HG02623 (cell line): ENCODE data around the gene ARID3B.
A peak's percentile ranks its signal among the peaks of the same experiment; 100 is the strongest.
"Not testable (repeated sequence)": the region's sequence is repeated elsewhere in the genome, so short reads cannot be mapped to it uniquely, and the experiment has no call there.

ENCODE experiments used
- ATAC-seq: cut with Tn5 transposase; IDR thresholded peaks from one replicate; pipeline ENCODE4 v1.9.1; 2021; ENCODE audit warnings: moderate library complexity; ENCODE audit not compliant: unreplicated experiment

Gene ARID3B

DNA sequence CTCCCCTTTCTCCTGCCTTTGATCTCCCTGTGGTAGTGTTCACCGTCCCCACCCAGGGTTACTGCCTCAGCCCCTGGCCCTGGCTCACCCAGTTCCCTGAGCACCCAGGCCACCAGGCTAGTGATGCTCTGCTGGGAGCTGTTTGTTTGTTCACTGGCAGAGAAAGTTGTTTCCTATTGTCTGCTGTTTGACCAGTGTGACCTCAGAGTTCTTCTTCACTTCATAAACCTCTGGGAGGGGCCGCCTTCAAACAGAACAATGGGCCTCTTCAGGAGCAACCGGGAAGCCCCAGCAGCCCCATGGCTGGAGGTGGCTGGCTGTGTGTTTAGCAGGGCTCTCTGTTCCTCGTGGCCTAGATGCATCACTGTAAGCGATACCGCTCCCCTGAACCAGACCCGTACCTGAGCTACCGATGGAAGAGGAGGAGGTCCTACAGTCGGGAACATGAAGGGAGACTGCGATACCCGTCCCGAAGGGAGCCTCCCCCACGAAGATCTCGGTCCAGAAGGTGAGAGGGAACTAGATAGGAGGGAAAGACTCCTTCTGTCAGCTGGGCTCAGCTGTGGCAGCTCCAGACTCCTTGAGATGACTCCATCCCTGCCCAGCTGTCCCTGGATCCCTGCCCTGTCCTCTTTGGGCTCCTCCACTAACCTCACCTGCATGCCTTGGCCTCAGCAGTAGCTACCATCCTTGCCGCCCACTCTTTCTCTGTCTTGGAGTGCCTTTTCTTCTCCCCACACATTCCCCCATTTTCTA, 78.0 kb downstream of the ARID3B start:
- ATAC-seq, result no peak

DNA sequence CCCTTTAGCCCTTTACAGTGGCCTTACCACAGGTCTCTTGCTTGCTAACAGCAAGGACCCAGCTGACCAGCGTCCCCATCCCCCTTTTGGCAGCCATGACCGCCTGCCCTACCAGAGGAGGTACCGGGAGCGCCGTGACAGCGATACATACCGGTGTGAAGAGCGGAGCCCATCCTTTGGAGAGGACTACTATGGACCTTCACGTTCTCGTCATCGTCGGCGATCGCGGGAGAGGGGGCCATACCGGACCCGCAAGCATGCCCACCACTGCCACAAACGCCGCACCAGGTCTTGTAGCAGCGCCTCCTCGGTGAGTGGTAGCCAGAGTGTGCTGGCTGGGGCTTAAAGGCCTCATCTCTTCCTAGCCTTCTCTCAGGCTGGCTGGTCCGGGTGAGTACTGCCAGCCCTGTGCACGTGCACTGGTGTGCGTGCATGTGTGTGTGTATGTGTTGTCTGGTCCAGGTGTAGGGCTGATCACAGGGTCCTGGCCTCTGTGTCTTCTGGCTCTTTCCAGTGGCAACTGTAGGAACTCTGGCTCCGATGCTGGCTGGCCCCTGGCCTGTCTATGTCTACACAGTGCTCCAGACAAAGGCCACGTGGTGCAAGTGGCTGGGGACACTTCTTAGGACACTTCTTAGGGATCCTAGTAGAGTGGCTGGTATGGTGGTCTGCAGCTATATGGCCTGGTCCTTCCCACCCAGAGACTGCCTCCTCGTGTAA, 79.1 kb downstream of the ARID3B start:
- ATAC-seq, result no peak

DNA sequence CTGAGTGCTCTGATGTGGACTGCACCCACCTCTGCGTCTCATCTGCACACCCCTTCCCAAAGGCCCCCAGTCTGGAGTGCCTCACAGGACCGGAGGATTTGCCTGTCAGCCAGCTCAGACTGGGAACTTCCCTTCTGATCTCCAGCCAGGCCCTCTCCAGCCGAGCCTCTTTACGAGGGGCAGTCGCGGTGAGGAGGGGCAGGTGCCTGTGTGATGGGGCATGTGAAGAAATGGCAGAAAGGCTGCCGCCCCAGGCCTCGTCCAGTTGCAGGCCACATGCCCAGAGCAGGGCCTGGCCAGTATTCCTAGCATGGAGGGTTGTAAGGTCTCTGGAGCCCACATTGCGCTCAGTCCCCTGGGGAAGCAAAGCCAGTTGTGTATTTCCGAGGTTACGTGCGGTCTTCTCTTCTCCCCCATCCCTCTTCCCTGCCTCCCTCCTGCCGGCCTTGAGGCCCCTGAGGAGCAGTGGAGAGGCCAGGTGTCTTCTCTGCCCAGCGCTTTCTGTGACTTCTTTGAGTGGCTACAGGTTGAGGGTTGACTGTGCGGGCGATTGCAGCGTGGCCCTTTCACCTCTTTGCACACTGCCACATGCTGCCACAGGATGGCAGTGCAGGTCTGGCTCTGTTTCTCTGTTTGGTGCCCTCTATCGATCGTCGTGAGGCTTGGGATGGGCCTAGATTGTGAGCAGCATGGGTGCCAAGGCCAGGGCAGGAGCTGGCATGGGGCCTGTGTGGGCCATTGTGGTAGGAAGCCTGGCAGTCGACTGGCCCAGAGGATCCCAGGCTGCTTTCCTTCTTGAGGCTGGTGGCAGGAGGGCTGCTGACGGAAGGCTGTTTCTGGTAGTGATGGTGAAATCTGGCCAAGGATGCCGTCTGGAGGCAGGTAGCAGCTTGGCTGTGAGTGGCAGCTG, 79.9 kb downstream of the ARID3B start:
- ATAC-seq, result no peak

DNA sequence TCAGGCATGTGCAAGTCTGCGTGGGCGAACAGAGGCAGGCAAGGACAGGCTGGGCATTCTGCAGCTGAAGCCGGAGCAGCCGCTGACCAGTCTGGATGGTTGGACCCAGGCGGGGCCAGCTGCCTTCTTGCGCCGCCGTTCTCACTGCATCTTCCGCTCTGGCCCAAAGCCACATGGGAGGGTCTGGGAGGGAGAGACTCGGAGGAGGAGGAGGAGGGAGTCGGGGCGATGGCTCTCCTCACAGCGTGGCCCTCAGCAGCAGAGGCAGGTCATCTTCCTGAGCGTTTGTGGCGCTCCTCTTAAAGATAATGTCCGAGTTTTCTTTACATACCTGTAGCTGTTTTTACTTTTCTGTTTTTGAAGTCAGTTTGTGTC, 80.5 kb downstream of the ARID3B start:
- no peak for ATAC-seq

DNA sequence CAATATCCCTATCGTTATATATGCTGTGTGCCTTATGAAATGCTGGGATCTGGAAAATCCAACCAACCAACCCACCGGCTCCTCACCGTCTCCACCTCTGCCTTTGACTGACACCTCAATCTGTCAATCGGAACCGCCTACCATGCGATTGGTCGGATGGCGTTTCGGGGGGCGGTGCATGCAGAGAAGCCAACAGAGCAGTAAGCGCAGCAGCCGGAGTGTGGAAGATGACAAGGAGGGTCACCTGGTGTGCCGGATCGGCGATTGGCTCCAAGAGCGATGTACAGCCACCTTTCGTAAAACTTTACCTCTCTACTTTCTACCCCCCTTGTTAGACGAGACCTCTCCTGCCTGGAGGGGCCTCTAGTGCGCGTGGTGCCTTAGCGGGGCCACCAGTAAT, 80.9 kb downstream of the ARID3B start:
- no peak for ATAC-seq

DNA sequence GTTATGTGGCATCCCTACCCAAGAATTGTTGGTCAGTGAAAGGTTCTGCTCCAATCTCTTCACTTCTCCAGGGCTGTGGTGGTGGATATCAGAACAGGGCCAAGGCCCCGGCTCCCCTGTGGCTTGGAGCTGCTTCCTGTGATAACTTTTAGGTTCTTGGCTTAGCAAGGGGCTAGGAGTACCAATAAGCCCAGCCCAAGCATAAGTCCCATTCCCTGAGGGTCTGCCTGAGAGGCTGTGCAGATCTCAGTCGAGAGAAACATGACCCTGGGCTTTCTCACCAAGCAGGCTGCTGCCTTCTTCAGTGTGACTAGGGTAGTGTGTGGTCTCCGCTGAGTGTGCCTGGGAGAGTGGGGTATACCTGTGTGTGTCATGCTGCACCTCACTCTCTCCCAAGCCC, 81.7 kb downstream of the ARID3B start:
- no peak for ATAC-seq

DNA sequence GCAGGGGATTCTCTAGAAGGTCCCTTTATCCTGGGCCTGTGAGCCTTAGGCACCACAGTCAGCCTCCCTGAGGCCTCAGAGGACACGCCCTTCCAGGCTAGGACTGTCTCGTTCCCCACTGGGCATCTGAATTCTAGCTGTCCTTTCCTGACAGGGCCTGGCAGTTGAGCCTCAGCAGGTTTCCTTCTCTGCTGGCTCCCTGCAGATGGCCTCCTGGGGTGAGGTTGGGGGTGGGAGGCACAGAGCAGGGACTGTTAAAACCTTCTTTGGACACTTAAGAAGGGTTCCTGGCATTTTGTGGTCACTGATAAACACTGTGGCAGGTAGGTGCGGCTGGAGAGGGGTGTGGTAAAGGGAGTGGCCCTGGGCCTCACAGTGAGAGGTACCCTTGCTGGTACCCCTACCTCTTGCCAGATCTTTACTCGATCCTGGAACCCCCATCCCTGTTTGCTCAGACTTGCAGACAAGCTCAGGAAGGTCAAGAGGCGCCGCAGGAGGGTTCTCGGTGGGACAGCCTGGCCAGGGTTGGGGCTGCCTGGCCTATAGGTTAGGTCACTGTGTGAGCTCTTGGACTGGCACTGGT, 83.1 kb downstream of the ARID3B start:
- no peak for ATAC-seq

DNA sequence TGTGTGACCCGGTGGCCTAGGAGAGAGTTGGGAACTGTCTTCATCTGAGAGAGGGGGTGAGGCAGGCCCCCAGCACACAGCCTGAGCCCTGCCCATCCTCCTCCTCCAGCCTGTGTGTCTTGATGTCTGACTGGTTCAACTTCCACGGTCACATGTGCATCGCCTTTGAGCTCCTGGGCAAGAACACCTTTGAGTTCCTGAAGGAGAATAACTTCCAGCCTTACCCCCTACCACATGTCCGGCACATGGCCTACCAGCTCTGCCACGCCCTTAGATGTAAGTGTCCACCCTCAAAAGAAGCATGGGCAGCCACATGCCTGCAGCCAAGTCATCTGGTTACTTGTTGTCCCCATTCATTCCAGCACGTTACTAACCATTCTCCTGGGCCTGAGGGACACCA, 84.7 kb downstream of the ARID3B start:
- no peak for ATAC-seq

DNA sequence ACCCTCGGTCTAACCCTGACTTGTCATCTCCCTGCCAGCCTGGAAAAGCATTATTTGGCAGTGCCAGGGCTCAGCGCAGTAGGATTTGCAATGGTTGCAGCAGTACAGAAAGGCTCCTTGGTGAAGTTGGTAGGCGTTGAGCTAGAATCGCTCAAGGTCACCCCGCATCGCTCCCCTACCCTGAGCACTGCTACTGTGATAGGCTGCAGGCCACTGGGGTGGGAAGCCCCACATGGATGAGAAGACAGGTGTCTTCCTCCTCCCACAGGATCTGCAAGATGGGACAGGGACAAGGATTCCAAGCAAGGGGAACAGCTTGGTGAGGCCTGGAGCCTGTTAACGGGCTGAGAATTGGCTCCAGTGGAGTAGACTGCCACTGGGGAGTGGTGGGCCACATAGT, 85.3 kb downstream of the ARID3B start:
- ATAC-seq, result no peak

DNA sequence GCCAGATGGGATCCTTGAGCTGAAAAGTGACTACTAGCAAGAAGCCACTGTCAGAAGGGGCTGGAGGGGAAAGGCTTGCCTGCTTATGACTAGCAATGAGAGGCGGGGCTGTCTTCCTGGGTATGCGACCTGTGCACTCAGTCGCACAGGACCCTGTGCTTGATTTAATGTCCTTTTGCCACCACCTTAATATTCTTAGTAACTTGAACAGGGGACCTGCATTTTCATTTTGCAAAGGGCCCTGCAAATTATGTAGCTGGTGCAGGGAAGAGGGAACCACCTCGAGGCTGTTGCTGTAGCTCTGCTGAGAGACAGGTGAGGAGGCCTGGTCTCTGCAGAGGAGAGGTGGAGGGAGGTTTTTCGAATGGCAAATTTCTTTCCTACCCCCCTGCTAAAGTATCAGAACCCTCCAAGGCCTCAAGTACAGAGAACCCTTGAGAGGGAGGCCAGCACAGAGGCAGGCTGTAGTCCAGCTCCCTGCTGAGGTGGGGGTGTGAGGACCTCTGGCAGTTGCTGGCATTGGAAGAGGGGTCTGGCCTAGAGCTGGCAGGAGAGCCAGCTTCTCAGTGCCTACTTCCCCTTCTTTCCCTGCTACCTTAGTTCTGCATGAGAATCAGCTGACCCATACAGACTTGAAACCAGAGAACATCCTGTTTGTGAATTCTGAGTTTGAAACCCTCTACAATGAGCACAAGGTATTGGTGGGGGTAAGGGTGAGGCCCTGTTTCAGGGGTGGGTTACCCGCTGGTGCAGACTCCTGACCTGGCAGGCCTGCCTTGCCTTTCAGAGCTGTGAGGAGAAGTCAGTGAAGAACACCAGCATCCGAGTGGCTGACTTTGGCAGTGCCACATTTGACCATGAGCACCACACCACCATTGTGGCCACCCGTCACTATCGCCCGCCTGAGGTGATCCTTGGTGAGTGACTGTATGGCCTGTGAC, 86.0 kb downstream of the ARID3B start:
- ATAC-seq, result peak; percentile 47

DNA sequence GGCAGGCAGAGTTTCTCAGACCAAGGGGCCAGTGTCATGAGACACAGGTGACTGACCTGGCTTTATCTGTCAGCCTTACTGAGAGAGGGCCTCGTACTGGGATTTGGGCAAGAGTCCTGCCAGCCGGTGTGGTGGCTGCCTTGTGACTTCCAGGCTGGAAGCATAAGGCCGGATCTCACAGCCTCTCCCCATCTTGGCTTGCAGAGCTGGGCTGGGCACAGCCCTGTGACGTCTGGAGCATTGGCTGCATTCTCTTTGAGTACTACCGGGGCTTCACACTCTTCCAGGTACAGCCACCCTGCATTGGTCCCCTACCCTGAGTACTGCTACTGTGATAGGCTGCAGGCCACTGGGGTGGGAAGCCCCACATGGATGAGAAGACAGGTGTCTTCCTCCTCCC, 86.7 kb downstream of the ARID3B start:
- no peak for ATAC-seq

DNA sequence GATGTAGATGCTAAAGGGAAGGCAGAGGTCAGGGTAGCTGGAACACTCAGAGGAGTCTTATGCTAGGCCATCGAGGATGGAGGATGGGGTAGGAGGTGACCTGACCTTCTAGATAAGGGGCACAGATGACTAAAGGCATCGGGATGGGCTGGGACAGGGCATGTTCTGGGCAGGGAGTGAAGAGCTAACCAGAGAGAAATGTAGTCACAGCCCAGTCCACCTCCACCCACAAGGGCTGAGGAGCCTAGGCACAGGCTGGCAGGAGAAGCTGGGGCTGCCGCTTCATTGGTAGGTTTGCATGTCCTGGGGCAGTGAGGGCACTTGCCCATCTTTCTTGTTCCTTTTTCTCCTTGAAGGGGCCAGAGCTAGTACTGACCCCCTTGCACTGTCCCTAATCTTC, 87.2 kb downstream of the ARID3B start:
- ATAC-seq, result no peak

DNA sequence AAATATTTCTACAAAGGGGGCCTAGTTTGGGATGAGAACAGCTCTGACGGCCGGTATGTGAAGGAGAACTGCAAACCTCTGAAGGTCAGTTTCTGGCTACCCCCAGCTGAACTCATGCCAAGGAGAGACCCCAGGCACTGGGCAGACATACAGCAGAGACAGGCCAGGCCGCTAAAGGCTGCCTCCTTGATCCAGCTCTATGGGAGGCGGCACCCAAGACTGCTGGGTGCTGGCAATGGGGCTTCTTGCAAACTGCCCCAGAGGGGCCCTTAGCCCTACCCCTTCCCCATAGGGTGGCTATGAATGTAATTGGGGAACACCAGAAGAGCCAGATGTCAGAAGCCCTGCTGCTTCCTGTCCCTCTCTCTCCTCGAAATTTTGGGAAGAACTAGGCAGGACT, 87.9 kb downstream of the ARID3B start:
- no peak for ATAC-seq

DNA sequence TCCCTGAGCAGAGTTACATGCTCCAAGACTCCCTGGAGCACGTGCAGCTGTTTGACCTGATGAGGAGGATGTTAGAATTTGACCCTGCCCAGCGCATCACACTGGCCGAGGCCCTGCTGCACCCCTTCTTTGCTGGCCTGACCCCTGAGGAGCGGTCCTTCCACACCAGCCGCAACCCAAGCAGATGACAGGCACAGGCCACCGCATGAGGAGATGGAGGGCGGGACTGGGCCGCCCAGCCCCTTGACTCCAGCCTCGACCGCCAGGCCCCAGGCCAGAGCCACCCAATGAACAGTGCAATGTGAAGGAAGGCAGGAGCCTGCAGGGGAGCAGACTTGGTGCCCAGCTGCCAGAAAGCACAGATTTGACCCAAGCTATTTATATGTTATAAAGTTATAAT, 88.7 kb downstream of the ARID3B start:
- not testable (repeated sequence) for ATAC-seq

DNA sequence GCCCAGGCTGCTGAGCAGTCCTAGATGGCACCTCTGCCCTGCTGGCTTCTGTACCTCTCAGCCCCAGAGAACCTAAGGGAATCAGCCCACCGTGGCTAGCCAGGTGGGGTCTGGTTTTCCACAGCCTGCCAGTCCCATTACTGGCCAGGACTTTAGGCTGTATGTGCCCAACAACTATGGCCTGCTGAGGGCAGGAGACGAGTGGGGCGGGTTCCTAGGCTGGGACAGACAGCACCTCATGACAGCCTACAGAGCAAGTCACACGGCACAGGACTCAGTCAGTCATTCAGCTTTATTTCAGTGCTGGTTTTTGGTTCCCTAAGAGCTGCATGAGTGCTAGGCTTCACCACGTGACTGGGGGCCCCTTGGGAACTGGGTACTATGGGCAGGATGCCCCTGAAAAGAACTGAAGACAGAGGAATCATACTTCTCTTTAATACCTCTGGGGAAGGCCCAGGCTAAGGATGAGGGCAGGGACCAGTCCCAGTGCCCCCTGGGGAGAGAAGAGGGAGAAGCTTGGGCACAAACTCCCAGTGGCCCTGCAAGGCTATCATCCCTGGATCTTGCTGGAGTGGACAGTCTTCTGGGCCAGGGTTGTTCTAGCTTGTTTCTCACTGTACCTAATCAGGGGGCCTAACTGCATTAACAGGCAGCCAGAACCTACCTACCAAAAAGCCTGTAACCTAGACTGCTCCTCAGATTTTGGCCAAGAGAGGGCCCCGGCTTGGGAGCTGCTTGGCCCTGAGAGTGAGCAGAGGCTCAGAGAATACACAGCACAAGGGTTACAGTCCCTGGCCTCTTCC, 89.5 kb downstream of the ARID3B start:
- no peak for ATAC-seq

DNA sequence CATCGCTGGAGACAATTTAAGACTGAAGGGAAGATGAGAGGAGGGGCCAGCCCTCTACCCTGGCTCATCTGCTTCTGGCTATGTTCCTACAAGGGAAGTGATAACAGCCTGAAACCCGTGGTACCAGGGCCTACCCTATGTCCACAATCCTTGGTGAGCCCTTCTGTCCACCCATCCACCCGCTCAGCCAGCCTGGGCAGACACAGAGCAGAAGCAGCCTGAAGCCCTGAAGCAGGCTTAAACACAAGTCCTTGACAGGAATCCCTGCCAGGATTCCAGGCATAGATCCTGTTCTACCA, 90.0 kb downstream of the ARID3B start:
- no peak for ATAC-seq

DNA sequence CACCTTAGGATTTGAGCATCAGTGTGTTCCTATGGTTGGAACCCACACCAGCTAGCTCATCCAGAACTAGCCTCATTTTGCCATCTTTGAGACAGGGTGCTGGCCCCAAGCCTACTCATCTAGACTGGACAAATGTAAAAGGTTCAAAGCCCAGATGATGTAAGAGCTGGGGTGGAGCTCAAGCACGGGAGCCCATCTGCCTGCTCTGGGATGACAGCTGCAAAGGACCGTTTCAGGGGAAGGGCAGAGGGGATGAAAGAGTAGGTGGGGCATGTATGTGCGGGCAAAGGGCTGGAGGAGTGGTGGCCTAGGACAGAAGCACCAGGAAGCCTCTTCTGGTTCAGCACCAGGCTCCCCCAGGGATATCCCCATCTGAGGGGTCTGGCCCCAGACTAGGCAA, 90.4 kb downstream of the ARID3B start:
- ATAC-seq, result no peak

DNA sequence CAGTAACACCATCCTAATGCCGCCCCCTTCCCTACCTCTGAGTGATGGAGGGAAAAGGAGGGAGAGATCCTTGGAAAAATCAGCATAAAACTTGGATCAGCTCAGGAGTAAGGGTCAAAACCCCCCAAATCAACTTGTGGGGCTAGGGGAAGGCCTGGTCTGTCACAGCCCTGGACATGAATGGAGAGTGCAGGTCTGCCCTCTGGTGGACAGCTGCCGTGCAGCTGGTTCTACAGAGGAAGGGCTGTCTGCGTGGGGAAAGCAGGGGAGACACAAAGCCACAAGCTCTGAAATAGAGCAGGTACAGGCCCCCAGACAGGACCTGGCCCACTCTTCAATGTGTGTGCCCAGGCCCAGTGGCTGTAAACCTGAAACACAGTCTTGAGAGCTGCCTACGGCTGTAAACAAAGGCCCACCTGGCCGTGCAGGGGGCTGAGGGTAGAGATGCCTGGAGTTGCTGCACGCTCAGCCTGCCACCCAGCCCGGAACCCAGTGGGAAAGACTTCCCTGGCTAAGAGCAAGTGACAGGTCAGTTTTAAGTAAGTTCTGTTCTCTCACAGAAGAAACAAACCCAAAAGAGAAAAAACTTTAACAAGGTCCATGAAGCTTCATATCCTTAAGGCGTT, 91.0 kb downstream of the ARID3B start:
- no peak for ATAC-seq

DNA sequence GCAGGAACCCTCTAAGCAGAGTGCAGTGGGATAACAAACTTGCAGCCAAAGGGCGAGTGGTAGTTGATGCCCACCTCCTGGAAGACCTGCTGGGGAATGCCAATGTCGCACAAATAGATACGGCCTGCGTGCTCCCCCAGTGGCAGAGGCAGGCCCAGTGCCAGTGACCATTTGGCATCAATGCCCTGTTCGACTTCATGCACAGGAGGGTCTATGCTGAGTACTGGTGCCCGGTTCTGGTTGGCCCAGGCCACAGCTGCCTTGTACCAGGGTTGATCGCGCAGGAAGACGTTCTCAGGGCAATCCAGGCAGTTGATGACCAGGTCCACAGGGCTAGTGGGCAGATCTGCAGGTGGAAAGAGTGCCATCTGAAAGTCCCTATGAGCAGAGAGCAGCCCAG, 91.6 kb downstream of the ARID3B start:
- no peak for ATAC-seq
